Endothelial cell of umbilical vein (primary cell): ENCODE results near the gene CHD5. TPM values are rescaled to one million over a fixed set of nuclear protein-coding genes. Genes with fewer than 3 reads are reported as not detected.

Experiments
- BruUV-seq: library from RNA; stranded (reverse); fragments of 400-500 nt; replicated peaks from 2 replicates; lab custom pipeline; 2021; lab: Mats Ljungman, UMichigan
- CTCF ChIA-PET: fragments of 300-600, 350-600 bp; sonication (Branson Sonifier 250); formaldehyde crosslinking; loops from one replicate; lab custom pipeline; 2021; ENCODE audit warnings: antibody characterized with exemption, inconsistent platforms; lab: Charles Lee
- POLR2A ChIA-PET: fragments of 300-600, 350-600 bp; sonication (Branson Sonifier 250); formaldehyde crosslinking; loops from one replicate; lab custom pipeline; 2021; ENCODE audit warnings: antibody characterized with exemption, inconsistent platforms; lab: Charles Lee
- DNase-seq: peaks from one replicate; pipeline ENCODE4 v3.0.0-alpha.2; 2011; ENCODE audit warnings: low read depth, low spot score
- FAIRE-seq: peaks from 2 replicates; lab custom pipeline; 2011; peaks lifted over from hg19 to GRCh38; lab: Jason Lieb, UNC
- H2AFZ ChIP-seq: 2 replicates; pipeline ENCODE4 v1.6.0; 2012; ENCODE audit warnings: low read depth, low read length, control low read depth, inconsistent platforms
- H3K27ac ChIP-seq: 2 replicates; pipeline ENCODE4 v1.5.1; 2011; ENCODE audit warnings: low read depth, mild to moderate bottlenecking, control low read depth, low read length, moderate library complexity; ENCODE audit not compliant: insufficient read depth
- H3K27me3 ChIP-seq, 2 experiments: 2 replicates each; pipeline versions ENCODE4 v1.6.0 to v1.6.1; 2011; ENCODE audit warnings: low read length in 2 of 2, mixed read lengths in 1 of 2; ENCODE audit not compliant: control insufficient read depth in 2 of 2, insufficient read depth in 2 of 2
- H3K36me3 ChIP-seq, 2 experiments: 2 replicates in 1 of 2; 3 replicates in 1 of 2; pipeline ENCODE4 v1.5.1; 2011; ENCODE audit warnings: low read length in 2 of 2, mild to moderate bottlenecking in 1 of 2, moderate library complexity in 1 of 2; ENCODE audit not compliant: control insufficient read depth in 2 of 2, insufficient read depth in 2 of 2; ENCODE audit errors: extremely low read depth in 1 of 2
- H3K4me1 ChIP-seq: 3 replicates; pipeline ENCODE4 v1.5.1; 2011; ENCODE audit warnings: mild to moderate bottlenecking, low read length; ENCODE audit not compliant: control insufficient read depth, insufficient read depth; ENCODE audit errors: extremely low read depth
- H3K4me2 ChIP-seq: 2 replicates; pipeline ENCODE4 v1.6.1; 2011; ENCODE audit warnings: low read length, control low read depth, mixed read lengths; ENCODE audit not compliant: insufficient read depth
- H3K4me3 ChIP-seq, 3 experiments: fragments of 200-600 bp in 1 of 3; sonication (generic), shearing (Covaris generic) in 1 of 3; replicated peaks in 1 of 3; 2 replicates each; pipeline ENCODE4 v1.5.1; 2011 to 2016; ENCODE audit warnings: control low read depth in 3 of 3, low read length in 3 of 3, mild to moderate bottlenecking in 2 of 3, inconsistent platforms in 1 of 3, low read depth in 1 of 3, moderate library complexity in 1 of 3; ENCODE audit not compliant: insufficient read depth in 1 of 3
- H3K79me2 ChIP-seq: 2 replicates; pipeline ENCODE4 v1.6.0; 2012; ENCODE audit warnings: low read length, inconsistent platforms; ENCODE audit not compliant: control insufficient read depth, insufficient read depth
- H3K9ac ChIP-seq: replicated peaks from 2 replicates; pipeline ENCODE3; 2011; ENCODE audit warnings: low read length, control low read depth; ENCODE audit not compliant: insufficient read depth; ENCODE audit errors: extremely low read depth
- H3K9me1 ChIP-seq: replicated peaks from 3 replicates; pipeline ENCODE4 v1.6.0; 2011; ENCODE audit warnings: mild to moderate bottlenecking, low read length; ENCODE audit not compliant: control insufficient read depth, insufficient read depth; ENCODE audit errors: extremely low read depth
- H3K9me3 ChIP-seq: replicated peaks from 2 replicates; pipeline ENCODE4 v1.5.1; 2012; ENCODE audit warnings: low read length, inconsistent platforms; ENCODE audit not compliant: control insufficient read depth, insufficient read depth
- H4K20me1 ChIP-seq: replicated peaks from 2 replicates; pipeline ENCODE3; 2011; ENCODE audit warnings: mild to moderate bottlenecking, low read length; ENCODE audit not compliant: control insufficient read depth, insufficient read depth; ENCODE audit errors: extremely low read depth
- EZH2 ChIP-seq: IDR thresholded peaks from 2 replicates; pipeline ENCODE4 v1.6.1; 2012; ENCODE audit warnings: borderline replicate concordance, low read depth, mild to moderate bottlenecking, moderate library complexity, low read length, inconsistent platforms; ENCODE audit not compliant: severe bottlenecking
- FOS ChIP-seq: IDR thresholded peaks from 2 replicates; pipeline ENCODE4 v1.6.1; 2011; ENCODE audit warnings: mild to moderate bottlenecking, low read length, moderate library complexity, borderline replicate concordance; ENCODE audit not compliant: insufficient read depth
- JUN ChIP-seq: IDR thresholded peaks from 2 replicates; pipeline ENCODE4 v1.6.1; 2011; ENCODE audit warnings: borderline replicate concordance, low read depth; ENCODE audit not compliant: insufficient read length, insufficient read depth
- MYC ChIP-seq: IDR thresholded peaks from one replicate; pipeline ENCODE4 v1.6.1; 2011; ENCODE audit warnings: mild to moderate bottlenecking, low read depth, low read length
- POLR2A ChIP-seq: IDR thresholded peaks from 2 replicates; pipeline ENCODE4 v1.6.1; 2012; ENCODE audit warnings: low read depth, mild to moderate bottlenecking, control low read depth, low read length
- POLR2AphosphoS5 ChIP-seq: IDR thresholded peaks from 2 replicates; pipeline ENCODE4 v1.6.1; 2012; ENCODE audit warnings: low read depth, mild to moderate bottlenecking, control low read depth, low read length, moderate library complexity; ENCODE audit not compliant: insufficient read depth
- dilution Hi-C: fragments of 300-500 bp; cut with MboI; formaldehyde crosslinking; loops from one replicate; pipeline ENCODE4 v1.15.0; 2019; ENCODE audit warnings: low sequenced_read_pairs; ENCODE audit not compliant: extremely low pct_ligation_motif_present
- intact Hi-C: fragments of 100-400 bp; cut with micrococcal nuclease; formaldehyde crosslinking; loops from one replicate; pipeline ENCODE4 v1.10.0; 2022
- polyA plus RNA-seq, 4 experiments: library from polyadenylated mRNA; depleted of rRNA in 3 of 4; stranded (reverse) in 3 of 4; unstranded in 1 of 4; fragments of >200 nt; gene quantifications; 2 replicates each; pipeline versions ENCODE4 v1.2.1 to v1.2.3, GENCODE V29; 2011 to 2012; ENCODE audit warnings: missing spikeins in 1 of 4
- total RNA-seq: library from RNA; stranded (reverse); gene quantifications from 2 replicates; pipeline ENCODE4 v1.2.3, GENCODE V29; 2021
- TF ChIP-seq, protein P1 (sequence below): IDR thresholded peaks from 2 replicates; pipeline ENCODE4 v1.6.1; 2011; ENCODE audit not compliant: insufficient read depth, insufficient read length
- TF ChIP-seq, protein P2 (sequence below), 2 donors: IDR thresholded peaks; 1 replicate in 1 of 2; 2 replicates in 1 of 2; pipeline ENCODE4 v1.5.1; 2011; ENCODE audit warnings: low read length in 2 of 2, mild to moderate bottlenecking in 2 of 2, moderate library complexity in 2 of 2, control low read depth in 1 of 2, inconsistent platforms in 1 of 2, low read depth in 1 of 2; ENCODE audit not compliant: insufficient read depth in 1 of 2; ENCODE audit errors: extremely low read depth in 1 of 2

Gene CHD5
- total and polyA plus RNA-seq, 2 donors (not counting 3 experiments of a cell fraction or from before 2014, with no cell fraction given): 0.04 to 0.11 TPM

DNA sequence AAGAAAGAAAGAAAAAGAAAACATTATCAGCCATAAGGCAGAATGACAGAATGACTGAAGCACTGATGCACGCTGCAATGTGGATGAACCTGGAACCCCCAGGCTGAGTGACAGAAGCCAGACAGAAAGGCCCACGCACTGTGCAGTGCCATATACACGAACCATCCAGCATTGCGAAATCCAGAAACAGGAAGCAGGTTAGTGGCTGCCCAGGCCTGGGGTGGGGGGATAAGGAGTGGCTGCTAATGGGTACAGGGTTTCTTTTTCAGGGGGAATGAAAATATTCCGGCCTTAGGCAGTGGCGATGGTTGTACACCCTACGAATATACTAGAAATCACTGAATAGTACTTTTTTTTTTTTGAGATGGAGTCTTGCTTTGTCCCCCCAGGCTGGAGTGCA lies 57.0 kb downstream of the CHD5 start:
- Histone ChIP-seq H2AFZ (no peak overlapping the region), H4K20me1 (no peaks in the 10 kb centered on the region), H3K4me3 (no peak overlapping the region), H3K27ac (no peak overlapping the region), H3K4me2 (no peak overlapping the region), H3K79me2 (no peaks in the 10 kb centered on the region), H3K9ac (no peak overlapping the region), H3K4me1 (no peaks in the 10 kb centered on the region), H3K27me3 (no peaks in the 10 kb centered on the region), H3K9me1 (no peaks in the 10 kb centered on the region), H3K9me3 (no peaks in the 10 kb centered on the region), H3K36me3 (no peaks in the 10 kb centered on the region)
- no peak for FAIRE-seq
- no peak for TF ChIP-seq EZH2
- TF ChIP-seq POLR2AphosphoS5: no peak
- TF ChIP-seq FOS: no peak
- no peak for TF ChIP-seq POLR2A
- TF ChIP-seq JUN: no peak
- TF ChIP-seq, protein P1, sequence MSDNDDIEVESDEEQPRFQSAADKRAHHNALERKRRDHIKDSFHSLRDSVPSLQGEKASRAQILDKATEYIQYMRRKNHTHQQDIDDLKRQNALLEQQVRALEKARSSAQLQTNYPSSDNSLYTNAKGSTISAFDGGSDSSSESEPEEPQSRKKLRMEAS: no peak
- no peak for TF ChIP-seq MYC
- no TSS peak for BruUV-seq
- dilution Hi-C loops: no loop called here
- POLR2A ChIA-PET: no interaction called here
- CTCF ChIA-PET: no interaction called here
- DNase-seq: no peak
- intact Hi-C loops: no loop called here

DNA sequence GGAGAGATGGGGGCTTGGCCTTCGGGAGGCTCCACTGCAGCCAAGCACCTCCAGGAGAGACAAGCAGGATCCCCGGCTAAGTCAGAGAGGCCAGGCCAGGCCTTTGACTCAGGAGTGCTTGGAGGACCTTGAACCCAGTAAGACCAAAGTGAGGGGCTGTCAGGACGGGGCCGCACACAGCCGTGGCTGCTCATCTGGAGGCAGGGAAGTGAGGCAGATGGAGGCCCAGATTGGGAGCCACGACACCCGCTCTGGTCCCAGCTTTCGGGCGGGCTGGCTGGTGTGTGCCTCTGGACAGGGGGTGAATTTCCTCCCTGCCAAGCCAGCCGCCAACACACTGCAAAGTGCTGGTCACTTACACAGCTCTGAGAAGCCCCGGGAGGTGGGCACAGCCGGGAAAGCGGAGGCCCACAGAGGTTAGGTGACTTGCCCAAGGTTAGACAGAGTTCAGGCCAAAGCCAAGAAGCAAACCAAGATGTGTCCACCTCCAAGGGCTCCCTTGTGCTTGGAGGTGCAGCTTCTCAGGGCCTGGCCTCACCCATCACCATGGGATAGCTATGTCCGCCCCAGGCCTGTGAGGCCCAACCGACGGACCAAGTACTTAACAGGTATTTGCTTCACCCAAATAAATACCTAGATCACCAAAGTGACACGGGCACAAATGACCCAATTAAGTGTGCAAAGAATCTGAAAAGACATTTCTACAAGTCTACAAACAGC lies 58.3 kb downstream of the CHD5 start:
- ChIA-PET CTCF (no interaction called here), POLR2A (no interaction called here)
- Histone ChIP-seq H2AFZ (no peak overlapping the region), H3K36me3 (no peaks in the 10 kb centered on the region), H3K27me3 (no peaks in the 10 kb centered on the region), H3K4me3 (no peak overlapping the region), H3K9me3 (no peaks in the 10 kb centered on the region), H3K79me2 (no peaks in the 10 kb centered on the region), H4K20me1 (no peaks in the 10 kb centered on the region), H3K4me2 (no peak overlapping the region), H3K9me1 (no peaks in the 10 kb centered on the region), H3K9ac (no peak overlapping the region), H3K27ac (no peak overlapping the region), H3K4me1 (no peaks in the 10 kb centered on the region)
- DNase-seq: no peak
- no TSS peak for BruUV-seq
- dilution Hi-C loops: no loop called here
- TF ChIP-seq POLR2AphosphoS5: no peak
- TF ChIP-seq, protein P1: no peak
- no peak for TF ChIP-seq JUN
- TF ChIP-seq FOS: no peak
- TF ChIP-seq, protein P2, sequence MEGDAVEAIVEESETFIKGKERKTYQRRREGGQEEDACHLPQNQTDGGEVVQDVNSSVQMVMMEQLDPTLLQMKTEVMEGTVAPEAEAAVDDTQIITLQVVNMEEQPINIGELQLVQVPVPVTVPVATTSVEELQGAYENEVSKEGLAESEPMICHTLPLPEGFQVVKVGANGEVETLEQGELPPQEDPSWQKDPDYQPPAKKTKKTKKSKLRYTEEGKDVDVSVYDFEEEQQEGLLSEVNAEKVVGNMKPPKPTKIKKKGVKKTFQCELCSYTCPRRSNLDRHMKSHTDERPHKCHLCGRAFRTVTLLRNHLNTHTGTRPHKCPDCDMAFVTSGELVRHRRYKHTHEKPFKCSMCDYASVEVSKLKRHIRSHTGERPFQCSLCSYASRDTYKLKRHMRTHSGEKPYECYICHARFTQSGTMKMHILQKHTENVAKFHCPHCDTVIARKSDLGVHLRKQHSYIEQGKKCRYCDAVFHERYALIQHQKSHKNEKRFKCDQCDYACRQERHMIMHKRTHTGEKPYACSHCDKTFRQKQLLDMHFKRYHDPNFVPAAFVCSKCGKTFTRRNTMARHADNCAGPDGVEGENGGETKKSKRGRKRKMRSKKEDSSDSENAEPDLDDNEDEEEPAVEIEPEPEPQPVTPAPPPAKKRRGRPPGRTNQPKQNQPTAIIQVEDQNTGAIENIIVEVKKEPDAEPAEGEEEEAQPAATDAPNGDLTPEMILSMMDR (IDR thresholded peaks at IDR 0.05; ENCODE audit: extremely low read depth in 1 of 2, insufficient read depth in 1 of 2, low read depth in 1 of 2, low read length in 2 of 2): no peak
- intact Hi-C loops: no loop called here
- no peak for FAIRE-seq
